ENCODE data around the gene VCAM1.

DNA sequence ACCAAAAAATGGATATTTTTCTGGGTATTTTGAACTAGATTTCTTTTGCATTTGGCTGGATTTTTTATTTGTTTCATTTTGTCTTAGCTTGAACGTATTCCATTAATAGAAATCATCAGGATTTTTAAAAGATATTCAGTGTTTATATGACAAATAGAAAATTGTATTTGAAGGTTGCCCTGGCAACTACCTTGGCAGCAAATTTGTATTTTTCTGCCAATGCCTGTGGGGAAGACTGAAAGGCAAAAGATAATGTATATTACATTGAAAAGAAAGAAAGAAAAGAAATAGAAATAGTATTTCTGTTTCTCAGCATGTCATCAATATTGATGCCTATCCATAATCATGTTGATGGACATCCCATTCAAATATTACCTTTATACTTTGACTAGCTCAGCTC is 16.8 kb downstream of the VCAM1 start:
- TF ChIP-seq, protein P1, sequence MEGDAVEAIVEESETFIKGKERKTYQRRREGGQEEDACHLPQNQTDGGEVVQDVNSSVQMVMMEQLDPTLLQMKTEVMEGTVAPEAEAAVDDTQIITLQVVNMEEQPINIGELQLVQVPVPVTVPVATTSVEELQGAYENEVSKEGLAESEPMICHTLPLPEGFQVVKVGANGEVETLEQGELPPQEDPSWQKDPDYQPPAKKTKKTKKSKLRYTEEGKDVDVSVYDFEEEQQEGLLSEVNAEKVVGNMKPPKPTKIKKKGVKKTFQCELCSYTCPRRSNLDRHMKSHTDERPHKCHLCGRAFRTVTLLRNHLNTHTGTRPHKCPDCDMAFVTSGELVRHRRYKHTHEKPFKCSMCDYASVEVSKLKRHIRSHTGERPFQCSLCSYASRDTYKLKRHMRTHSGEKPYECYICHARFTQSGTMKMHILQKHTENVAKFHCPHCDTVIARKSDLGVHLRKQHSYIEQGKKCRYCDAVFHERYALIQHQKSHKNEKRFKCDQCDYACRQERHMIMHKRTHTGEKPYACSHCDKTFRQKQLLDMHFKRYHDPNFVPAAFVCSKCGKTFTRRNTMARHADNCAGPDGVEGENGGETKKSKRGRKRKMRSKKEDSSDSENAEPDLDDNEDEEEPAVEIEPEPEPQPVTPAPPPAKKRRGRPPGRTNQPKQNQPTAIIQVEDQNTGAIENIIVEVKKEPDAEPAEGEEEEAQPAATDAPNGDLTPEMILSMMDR (IDR thresholded peaks at IDR 0.05), result no peak
- no peak for TF ChIP-seq POLR2A (IDR thresholded peaks at IDR 0.05)
